Hepatic stellate cell (primary cell): ENCODE data around the gene BDKRB1.
A peak's percentile ranks its signal among the peaks of the same experiment; 100 is the strongest.

Experiments used
- DNase-seq: peaks from one replicate; pipeline ENCODE4 v3.0.0; 2011; ENCODE audit warnings: low spot score

The BDKRB1 gene

GRCh38 chr14:96255501-96256366 is at the start of gene BDKRB1:
Gene BDKRB1, plus strand, starts transcription at chr14:96256210. Its CDS starts 7,473 bp downstream, at chr14:96263683.
- peak; percentile 80 for DNase-seq

- no peak for DNase-seq
These were observed 49.5 kb upstream of the BDKRB1 start for GRCh38 chr14:96206461-96206860.

- no peak for DNase-seq
These were observed 48.3 kb upstream of the BDKRB1 start for GRCh38 chr14:96207686-96208085.

GRCh38 chr14:96208739-96209138 is 47.3 kb upstream of the BDKRB1 start:
- no peak for DNase-seq

GRCh38 chr14:96212140-96212539 is 43.9 kb upstream of the BDKRB1 start:
- no peak for DNase-seq

GRCh38 chr14:96212896-96213295 is 43.1 kb upstream of the BDKRB1 start:
- DNase-seq: no peak

GRCh38 chr14:96213871-96214465 is 42.0 kb upstream of the BDKRB1 start:
- no peak for DNase-seq

GRCh38 chr14:96214793-96215192 is 41.2 kb upstream of the BDKRB1 start:
- DNase-seq: no peak

- no peak for DNase-seq
These were observed 40.4 kb upstream of the BDKRB1 start for GRCh38 chr14:96215452-96216244.

- DNase-seq: no peak
These were observed 39.4 kb upstream of the BDKRB1 start for GRCh38 chr14:96216627-96217026.

- DNase-seq: no peak
These were observed 38.6 kb upstream of the BDKRB1 start for GRCh38 chr14:96217376-96217913.

GRCh38 chr14:96221109-96221650 is 34.8 kb upstream of the BDKRB1 start:
- no peak for DNase-seq

- no peak for DNase-seq
These were observed 34.2 kb upstream of the BDKRB1 start for GRCh38 chr14:96221841-96222240.

GRCh38 chr14:96224480-96225096 is 31.4 kb upstream of the BDKRB1 start:
- DNase-seq: no peak

- no peak for DNase-seq
These were observed 30.8 kb upstream of the BDKRB1 start for GRCh38 chr14:96225213-96225612.

GRCh38 chr14:96225745-96226151 is 30.3 kb upstream of the BDKRB1 start:
- peak; percentile 88 for DNase-seq

- no peak for DNase-seq
These were observed 28.6 kb upstream of the BDKRB1 start for GRCh38 chr14:96227428-96227827.

- no peak for DNase-seq
These were observed 26.7 kb upstream of the BDKRB1 start for GRCh38 chr14:96229315-96229714.

- no peak for DNase-seq
These were observed 25.0 kb upstream of the BDKRB1 start for GRCh38 chr14:96231056-96231455.

GRCh38 chr14:96231526-96232130 is 24.4 kb upstream of the BDKRB1 start:
- no peak for DNase-seq

- no peak for DNase-seq
These were observed 23.5 kb upstream of the BDKRB1 start for GRCh38 chr14:96232506-96232905.
